IMR-90 (cell line): ENCODE data around the gene PLPP1.

ENCODE experiments used
- BHLHE40 ChIP-seq: fragments of 150-350 bp; IDR thresholded peaks from 2 replicates; pipeline ENCODE4 v1.6.1; 2016; ENCODE audit warnings: mild to moderate bottlenecking, low read depth, low read length
- CTCF ChIP-seq: conservative IDR thresholded peaks from 2 replicates; pipeline ENCODE4 v1.5.1; 2012; ENCODE audit warnings: mild to moderate bottlenecking, low read depth, low read length, improper control_type of control experiment
- FOS ChIP-seq: fragments of 150-350 bp; IDR thresholded peaks from 2 replicates; pipeline ENCODE4 v1.6.1; 2016; ENCODE audit warnings: low read depth, low read length
- MXI1 ChIP-seq: IDR thresholded peaks from 2 replicates; pipeline ENCODE4 v1.6.1; 2012; ENCODE audit warnings: low read depth, mild to moderate bottlenecking, low read length, moderate library complexity, borderline replicate concordance
- NFE2L2 ChIP-seq: fragments of 150-350 bp; IDR thresholded peaks from 2 replicates; pipeline ENCODE4 v1.6.1; 2016; ENCODE audit warnings: low read depth, mild to moderate bottlenecking, low read length
- POLR2A ChIP-seq: IDR thresholded peaks from 2 replicates; pipeline ENCODE4 v1.6.1; 2012; ENCODE audit warnings: mild to moderate bottlenecking, low read depth, low read length
- RAD21 ChIP-seq: IDR thresholded peaks from 2 replicates; pipeline ENCODE4 v1.6.1; 2012; ENCODE audit warnings: low read length, improper control_type of control experiment
- RCOR1 ChIP-seq: IDR thresholded peaks from 2 replicates; pipeline ENCODE4 v1.6.1; 2012; ENCODE audit warnings: mild to moderate bottlenecking, low read length, improper control_type of control experiment; ENCODE audit not compliant: insufficient replicate concordance
- USF2 ChIP-seq: fragments of 150-350 bp; IDR thresholded peaks from 2 replicates; pipeline ENCODE4 v1.6.1; 2017; ENCODE audit warnings: mild to moderate bottlenecking, antibody characterized with exemption, low read length, low read depth

- TF ChIP-seq CTCF, result no peak
- TF ChIP-seq POLR2A, result no peak
- TF ChIP-seq RCOR1, result no peak
- no peak for TF ChIP-seq RAD21
- no peak for TF ChIP-seq FOS
- TF ChIP-seq USF2, result no peak
- no peak for TF ChIP-seq NFE2L2
- no peak for TF ChIP-seq BHLHE40
- TF ChIP-seq MXI1, result no peak
These were observed 17.0 kb downstream of the PLPP1 start for GRCh38 chr5:55517804-55518203.
